Activated T-cell treated with anti-CD3 and anti-CD28 coated beads for 48 hours (primary cell): ENCODE data around the gene FAM169A.
"Not testable (repeated sequence)": the region's sequence is repeated elsewhere in the genome, so short reads cannot be mapped to it uniquely, and the experiment has no call there.

Source experiments
- DNase-seq: peaks from one replicate; pipeline ENCODE4 v3.0.0-alpha.2; 2020; ENCODE audit warnings: low read depth

FAM169A gene

GRCh38 chr5:74801197-74801596, 65.0 kb downstream of the FAM169A start:
- no peak for DNase-seq

- DNase-seq: no peak
Measured at GRCh38 chr5:74798977-74799911, 66.9 kb downstream of the FAM169A start.

DNA sequence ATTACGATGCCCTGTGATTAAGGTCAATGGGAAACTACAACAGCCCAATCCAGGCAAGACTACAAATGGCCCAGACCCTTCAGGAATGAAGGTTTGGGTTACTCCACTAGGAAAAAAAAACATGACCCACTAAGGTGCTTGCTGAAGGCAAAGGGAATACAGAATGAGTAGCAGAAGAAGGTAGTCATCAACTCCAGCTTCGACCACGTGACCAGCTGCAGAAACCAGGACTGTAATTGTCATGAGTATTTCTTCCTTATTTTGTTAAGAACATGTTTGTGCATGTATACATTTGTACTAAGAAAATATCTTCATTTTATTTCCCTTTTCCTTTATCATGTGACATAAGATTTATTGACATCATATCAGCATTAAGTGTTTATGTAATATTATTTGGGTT, 74.5 kb downstream of the FAM169A start:
- DNase-seq: not testable (repeated sequence)

DNA sequence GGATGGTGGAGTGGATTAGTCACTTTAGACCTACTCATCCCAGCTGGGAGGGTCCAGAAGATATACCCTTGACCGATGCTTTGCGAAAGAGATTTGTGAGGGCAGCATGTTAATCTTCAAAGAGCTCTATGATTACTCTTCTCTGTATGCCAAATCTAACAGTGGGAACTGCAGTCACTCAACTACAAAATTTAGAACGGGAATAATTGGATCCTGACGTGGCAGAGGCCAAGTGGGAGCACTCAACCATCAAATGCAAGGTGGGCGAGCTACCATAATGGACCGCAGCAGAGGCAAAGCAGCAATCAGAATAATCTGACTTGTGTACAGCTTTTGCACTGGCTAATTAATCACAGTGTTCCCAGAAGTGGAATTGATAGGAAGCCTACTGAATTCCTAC, 78.8 kb downstream of the FAM169A start:
- DNase-seq: no peak

- DNase-seq: no peak
Measured at GRCh38 chr5:74786851-74787250, 79.3 kb downstream of the FAM169A start.

GRCh38 chr5:74778609-74779008, 87.6 kb downstream of the FAM169A start:
- no peak for DNase-seq

DNA sequence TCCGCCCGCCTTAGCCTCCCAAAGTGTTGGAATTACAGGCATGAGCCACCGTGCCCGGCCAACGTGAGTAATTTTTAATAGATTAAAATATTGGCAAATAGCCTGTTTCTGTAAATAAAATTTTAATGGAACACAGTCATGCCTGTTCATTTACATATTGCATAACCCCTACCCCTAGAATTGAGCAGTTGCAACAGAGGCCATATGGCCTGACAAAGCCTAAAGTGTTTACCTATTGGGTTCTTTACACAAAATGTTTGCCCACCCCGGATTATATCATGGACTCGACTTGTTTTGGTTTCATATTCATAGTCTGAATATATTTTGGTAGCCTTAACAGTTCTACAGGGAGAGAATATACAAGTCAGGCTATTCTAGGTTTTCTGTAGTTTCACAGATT, 93.8 kb downstream of the FAM169A start:
- no peak for DNase-seq

DNA sequence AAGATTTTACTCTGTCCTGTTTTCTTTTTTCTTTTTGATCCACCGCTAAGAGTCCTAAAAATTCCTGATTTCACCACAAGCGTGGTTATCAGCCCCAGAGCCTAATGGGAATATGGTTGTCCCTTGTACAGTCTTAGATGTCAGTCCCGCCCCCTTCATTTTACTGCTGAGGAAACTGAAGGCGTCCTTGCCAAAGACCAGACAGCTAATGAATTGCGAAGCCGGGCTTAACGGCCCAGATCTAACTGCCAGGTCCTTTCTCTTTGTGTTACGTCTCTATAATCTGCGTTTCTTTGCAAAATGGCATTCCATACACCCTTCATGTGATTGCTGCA, 98.6 kb downstream of the FAM169A start:
- DNase-seq: no peak

DNA sequence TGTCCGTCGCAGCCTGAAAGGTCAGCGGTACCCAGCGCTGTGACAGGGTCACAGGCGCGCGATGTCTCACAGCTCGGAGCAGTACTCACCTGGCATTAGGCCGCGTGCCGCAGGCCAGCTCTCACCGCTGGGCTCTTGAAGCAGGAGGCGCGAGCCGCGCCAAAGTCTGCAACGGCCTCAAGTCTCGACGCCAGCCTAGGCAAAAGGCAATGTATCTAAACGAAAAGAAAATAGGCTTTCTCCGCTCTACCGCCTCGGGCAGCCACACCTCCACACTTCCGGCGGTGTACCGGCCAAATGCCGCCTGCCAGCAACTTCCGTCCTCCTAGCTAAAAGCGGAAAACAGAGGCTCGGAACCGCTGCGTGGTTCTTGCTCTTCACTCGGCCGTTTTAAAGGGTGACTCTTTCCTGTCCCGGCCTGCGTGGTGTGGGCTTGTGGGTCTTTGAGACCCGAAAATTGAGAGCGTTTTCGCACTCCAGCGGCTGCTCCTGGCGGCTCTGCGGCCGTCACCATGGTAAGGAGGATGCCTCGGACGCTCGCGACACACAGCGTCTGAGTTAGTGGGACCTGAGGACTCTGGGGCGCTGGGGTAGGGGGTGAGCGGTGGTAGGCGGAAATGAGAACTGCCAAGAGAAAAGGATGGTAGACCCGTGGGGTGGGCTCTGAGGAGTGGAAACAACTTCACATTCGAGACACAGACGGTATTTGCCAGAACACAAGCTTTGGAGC, 99.2 kb downstream of the FAM169A start, which contains the start of the genes GFM2 and NSA2:
Gene GFM2 (minus strand): TSS at position 269 of the 730 bp plus-strand sequence. CDS start 3,375 bp downstream, outside the sequence.
Gene NSA2 (plus strand): TSS at position 401 of the 730 bp plus-strand sequence. CDS start 112 bp downstream, at position 513.
- DNase-seq: peak; percentile 90

- no peak for DNase-seq
Measured at GRCh38 chr5:74766418-74766848, 99.8 kb downstream of the FAM169A start.

DNA sequence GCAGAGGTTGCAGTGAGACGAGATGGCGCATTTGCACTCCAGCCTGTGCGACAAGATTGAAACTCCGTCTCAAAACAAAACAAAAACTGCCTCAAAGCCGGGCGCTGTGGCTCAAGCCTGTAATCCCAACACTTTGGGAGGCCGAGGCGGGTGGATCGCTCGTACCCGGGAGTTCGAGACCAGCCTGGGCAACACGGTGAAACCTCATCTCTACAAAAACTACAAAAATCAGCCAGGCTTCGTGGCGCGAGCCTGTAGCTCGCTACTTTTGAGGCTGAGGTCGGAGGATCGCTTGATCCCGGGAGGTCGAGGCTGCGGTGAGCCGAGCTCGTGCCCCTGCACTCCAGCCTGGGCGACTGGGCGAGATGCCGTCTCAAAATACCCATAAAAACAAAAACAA, 100.3 kb downstream of the FAM169A start:
- no peak for DNase-seq

- DNase-seq: no peak
Measured at GRCh38 chr5:74765201-74765600, 101.0 kb downstream of the FAM169A start.

DNA sequence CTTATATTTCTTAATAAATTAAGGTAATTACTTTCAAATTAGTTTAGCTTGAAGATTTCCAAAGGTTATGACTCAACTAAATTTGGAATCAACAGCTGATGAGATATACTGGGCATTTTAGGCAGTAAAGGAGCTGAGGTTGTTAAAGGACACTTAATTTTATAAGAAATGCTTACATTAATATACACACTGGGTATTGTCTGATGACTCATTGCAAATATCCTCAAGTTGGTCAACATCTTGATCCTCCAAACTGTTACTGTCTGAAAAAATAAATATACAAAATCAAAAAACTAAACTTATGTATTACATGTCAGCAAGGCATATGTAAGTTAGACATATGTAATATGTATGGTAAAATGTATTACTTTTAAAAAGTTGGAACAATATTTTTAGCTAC, 102.7 kb downstream of the FAM169A start:
- no peak for DNase-seq

GRCh38 chr5:74762599-74762998, 103.6 kb downstream of the FAM169A start:
- no peak for DNase-seq

- no peak for DNase-seq
Measured at GRCh38 chr5:74761241-74761640, 104.9 kb downstream of the FAM169A start.

DNA sequence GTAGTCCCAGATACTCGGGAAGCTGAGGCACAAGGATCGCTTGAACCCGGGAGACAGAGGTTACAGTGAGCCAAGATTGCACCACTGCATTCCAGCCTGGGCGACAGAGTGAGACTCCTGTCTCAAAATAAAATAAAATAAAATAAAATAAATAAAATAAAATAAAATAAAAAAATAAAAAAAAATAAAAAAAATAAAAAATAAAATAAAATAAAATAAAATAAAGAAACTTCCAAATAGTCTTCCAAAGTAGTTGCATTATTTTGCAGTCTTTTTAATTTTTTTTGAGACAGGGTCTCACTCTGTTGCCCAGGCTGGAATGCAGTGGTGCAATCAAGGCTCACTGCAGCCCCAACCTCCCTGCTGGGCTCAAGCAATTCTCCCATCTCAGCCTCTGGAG, 117.4 kb downstream of the FAM169A start:
- DNase-seq: not testable (repeated sequence)

DNA sequence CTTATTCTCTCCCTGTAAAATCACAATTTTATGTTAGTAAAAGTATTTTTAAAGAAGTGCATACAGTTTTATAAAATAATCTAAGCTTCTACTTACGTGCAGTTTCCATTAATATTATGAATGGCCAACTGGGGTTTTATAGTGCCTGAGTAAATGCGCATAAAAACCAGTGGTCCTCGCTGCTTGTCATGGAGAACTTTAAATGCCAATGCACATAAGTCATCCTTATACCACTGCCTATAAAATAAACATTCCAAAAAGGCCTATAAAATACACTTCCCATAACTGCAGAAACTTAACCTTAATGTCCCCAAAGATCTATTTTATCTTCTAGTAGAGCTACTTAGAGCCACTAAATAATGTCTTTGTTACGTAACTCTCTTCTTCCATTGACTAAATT, 127.8 kb downstream of the FAM169A start:
- no peak for DNase-seq

- no peak for DNase-seq
Measured at GRCh38 chr5:74736759-74737158, 129.4 kb downstream of the FAM169A start.
